HepG2 (cell line): ENCODE measurements around the gene USP38. TPM values are rescaled to one million over a fixed set of nuclear protein-coding genes. Genes with fewer than 3 reads are reported as not detected.

Experiments
- AGO1 ChIP-seq: fragments of 200-400 bp; formaldehyde crosslinking; IDR thresholded peaks from 2 replicates; pipeline ENCODE4 v1.6.1; 2017; ENCODE audit warnings: mild to moderate bottlenecking, low read depth, low read length, moderate library complexity; ENCODE audit not compliant: poor library complexity, severe bottlenecking
- CEBPB ChIP-seq: IDR thresholded peaks from 2 replicates; pipeline ENCODE4 v1.6.1; 2011; ENCODE audit warnings: low read depth, low read length, improper control_type of control experiment, borderline replicate concordance
- EP300 ChIP-seq, 3 experiments: sonication (generic) in 1 of 3; formaldehyde crosslinking in 1 of 3; IDR thresholded peaks; 2 replicates each; pipeline versions ENCODE4 v1.5.1 to v1.6.1; 2011 to 2020; ENCODE audit warnings: low read depth in 2 of 3, low read length in 2 of 3, borderline replicate concordance in 1 of 3, improper control_type of control experiment in 1 of 3, mild to moderate bottlenecking in 1 of 3, missing genetic modification reagents in 1 of 3, moderate library complexity in 1 of 3
- HNRNPL ChIP-seq: fragments of 200-400 bp; formaldehyde crosslinking; IDR thresholded peaks from 2 replicates; pipeline ENCODE4 v1.6.1; 2017; ENCODE audit warnings: mild to moderate bottlenecking, low read depth, low read length
- POLR2AphosphoS5 ChIP-seq: IDR thresholded peaks from 2 replicates; pipeline ENCODE4 v1.6.1; 2012; ENCODE audit warnings: low read depth, low read length
- TBX3 ChIP-seq: fragments of 450-650 bp; IDR thresholded peaks from 2 replicates; pipeline ENCODE4 v1.6.1; 2017; ENCODE audit warnings: antibody characterized with exemption, mild to moderate bottlenecking, inconsistent platforms, borderline replicate concordance
- ZFP41 ChIP-seq: sonication (generic); formaldehyde crosslinking; IDR thresholded peaks from 2 replicates; pipeline ENCODE4 v1.4.0; 2020; ENCODE audit warnings: mild to moderate bottlenecking, missing genetic modification reagents, borderline replicate concordance
- ZMYM4 ChIP-seq: sonication (generic); formaldehyde crosslinking; IDR thresholded peaks from 2 replicates; pipeline ENCODE4 v1.8.1; 2023; ENCODE audit warnings: mild to moderate bottlenecking, missing genetic modification reagents
- ZNF263 ChIP-seq: sonication (generic); formaldehyde crosslinking; IDR thresholded peaks from 2 replicates; pipeline ENCODE4 v1.4.0; 2020; ENCODE audit warnings: missing genetic modification reagents
- ZNF501 ChIP-seq: sonication (generic); formaldehyde crosslinking; IDR thresholded peaks from 2 replicates; pipeline ENCODE4 v1.5.1; 2020; ENCODE audit warnings: mild to moderate bottlenecking, moderate library complexity, missing genetic modification reagents
- ZNF629 ChIP-seq: sonication (generic); formaldehyde crosslinking; conservative IDR thresholded peaks from 2 replicates; pipeline ENCODE4 v1.5.0; 2020; ENCODE audit warnings: missing genetic modification reagents
- ZNF713 ChIP-seq: sonication (generic); formaldehyde crosslinking; IDR thresholded peaks from 2 replicates; pipeline ENCODE4 v1.4.0; 2020; ENCODE audit warnings: mild to moderate bottlenecking, missing genetic modification reagents
- ZNF775 ChIP-seq: sonication (generic); formaldehyde crosslinking; IDR thresholded peaks from 2 replicates; pipeline ENCODE4 v1.4.0; 2020; ENCODE audit warnings: missing genetic modification reagents, mild to moderate bottlenecking, moderate library complexity, borderline replicate concordance
- ZNF780A ChIP-seq: sonication (generic); formaldehyde crosslinking; IDR thresholded peaks from 2 replicates; pipeline ENCODE4 v1.8.0; 2022; ENCODE audit warnings: mild to moderate bottlenecking, missing genetic modification reagents, moderate library complexity
- polyA plus RNA-seq, 8 experiments: library from polyadenylated mRNA; depleted of rRNA in 3 of 8; stranded (reverse) in 7 of 8; unstranded in 1 of 8; fragments of >200 nt; fragmentation: Illumina TruSeq in 4 of 8; extraction: Trizol in 4 of 8; gene quantifications; 2 replicates each; pipeline versions ENCODE4 v1.2.1 to v1.2.3, GENCODE V29; 2011 to 2016; ENCODE audit warnings: low read depth in 4 of 8, missing spikeins in 1 of 8, mixed read lengths in 1 of 8; ENCODE audit not compliant: insufficient read depth in 1 of 8
- total RNA-seq, 5 experiments: library from RNA; depleted of rRNA; stranded (reverse); fragments of >200 nt; fragmentation: Illumina TruSeq; extraction: Trizol; gene quantifications; 2 replicates each; pipeline ENCODE4 v1.2.3, GENCODE V29; 2016; ENCODE audit warnings: low read depth in 1 of 5
- TF ChIP-seq, protein P1 (sequence below): sonication (generic); formaldehyde crosslinking; IDR thresholded peaks from 2 replicates; pipeline ENCODE4 v1.9.0; 2021; ENCODE audit warnings: missing genetic modification reagents, borderline replicate concordance
- TF ChIP-seq, protein P2 (sequence below): IDR thresholded peaks from 2 replicates; pipeline ENCODE4 v1.6.1; 2012; ENCODE audit warnings: inconsistent platforms
- TF ChIP-seq, protein P3 (sequence below): IDR thresholded peaks from 2 replicates; pipeline ENCODE4 v1.6.1; 2018; ENCODE audit warnings: missing genetic modification reagents, mild to moderate bottlenecking, missing compliant biosample characterization
- TF ChIP-seq, protein P4 (sequence below): sonication (generic); formaldehyde crosslinking; IDR thresholded peaks from 2 replicates; pipeline ENCODE4 v1.5.0; 2020; ENCODE audit warnings: mild to moderate bottlenecking, missing genetic modification reagents
- TF ChIP-seq, protein P5 (sequence below): fragments of 450-650 bp; IDR thresholded peaks from 2 replicates; pipeline ENCODE4 v1.6.1; 2017; ENCODE audit warnings: mild to moderate bottlenecking

The USP38 gene
- total and polyA plus RNA-seq, 2 of the 13 experiments (the other 11 are each of a cell fraction or from before 2014, with no cell fraction given) = 4.5 to 11.8 TPM

DNA sequence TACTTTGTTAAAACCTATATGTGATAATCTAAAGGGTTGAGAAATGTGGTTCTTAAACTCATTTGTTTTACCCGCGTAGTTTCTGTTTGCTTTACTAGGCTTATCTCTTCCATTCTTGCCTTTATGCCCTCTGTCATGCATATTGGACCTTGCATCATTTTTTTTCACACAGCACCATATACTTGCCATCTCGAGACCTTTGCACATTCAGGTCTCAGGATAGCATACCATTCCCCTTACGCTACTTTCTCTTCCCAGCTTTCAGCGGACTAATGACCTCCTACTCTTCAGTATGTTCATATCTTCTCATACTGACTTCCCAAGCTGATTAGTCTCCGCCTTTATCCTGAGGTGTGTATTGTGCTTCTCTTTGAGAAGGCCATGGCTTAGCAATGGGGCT lies 40.5 kb downstream of the USP38 start (continued):
- no peak for TF ChIP-seq ZNF713 (CRISPR knock-in tag)
- no peak for TF ChIP-seq ZFP41 (CRISPR knock-in tag)
- peak; percentile 86 for TF ChIP-seq ZMYM4 (CRISPR knock-in tag)
- no peak for TF ChIP-seq ZNF501 (CRISPR knock-in tag)
- TF ChIP-seq ZNF775 (CRISPR knock-in tag) = no peak
- TF ChIP-seq, protein P1, sequence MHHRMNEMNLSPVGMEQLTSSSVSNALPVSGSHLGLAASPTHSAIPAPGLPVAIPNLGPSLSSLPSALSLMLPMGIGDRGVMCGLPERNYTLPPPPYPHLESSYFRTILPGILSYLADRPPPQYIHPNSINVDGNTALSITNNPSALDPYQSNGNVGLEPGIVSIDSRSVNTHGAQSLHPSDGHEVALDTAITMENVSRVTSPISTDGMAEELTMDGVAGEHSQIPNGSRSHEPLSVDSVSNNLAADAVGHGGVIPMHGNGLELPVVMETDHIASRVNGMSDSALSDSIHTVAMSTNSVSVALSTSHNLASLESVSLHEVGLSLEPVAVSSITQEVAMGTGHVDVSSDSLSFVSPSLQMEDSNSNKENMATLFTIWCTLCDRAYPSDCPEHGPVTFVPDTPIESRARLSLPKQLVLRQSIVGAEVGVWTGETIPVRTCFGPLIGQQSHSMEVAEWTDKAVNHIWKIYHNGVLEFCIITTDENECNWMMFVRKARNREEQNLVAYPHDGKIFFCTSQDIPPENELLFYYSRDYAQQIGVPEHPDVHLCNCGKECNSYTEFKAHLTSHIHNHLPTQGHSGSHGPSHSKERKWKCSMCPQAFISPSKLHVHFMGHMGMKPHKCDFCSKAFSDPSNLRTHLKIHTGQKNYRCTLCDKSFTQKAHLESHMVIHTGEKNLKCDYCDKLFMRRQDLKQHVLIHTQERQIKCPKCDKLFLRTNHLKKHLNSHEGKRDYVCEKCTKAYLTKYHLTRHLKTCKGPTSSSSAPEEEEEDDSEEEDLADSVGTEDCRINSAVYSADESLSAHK (CRISPR knock-in tag) = no peak
- TF ChIP-seq ZNF629 (CRISPR knock-in tag) = no peak
- TF ChIP-seq, protein P2, sequence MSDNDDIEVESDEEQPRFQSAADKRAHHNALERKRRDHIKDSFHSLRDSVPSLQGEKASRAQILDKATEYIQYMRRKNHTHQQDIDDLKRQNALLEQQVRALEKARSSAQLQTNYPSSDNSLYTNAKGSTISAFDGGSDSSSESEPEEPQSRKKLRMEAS = peak; percentile 33; the same call in 1 of the 2 replicates
- TF ChIP-seq, protein P3, sequence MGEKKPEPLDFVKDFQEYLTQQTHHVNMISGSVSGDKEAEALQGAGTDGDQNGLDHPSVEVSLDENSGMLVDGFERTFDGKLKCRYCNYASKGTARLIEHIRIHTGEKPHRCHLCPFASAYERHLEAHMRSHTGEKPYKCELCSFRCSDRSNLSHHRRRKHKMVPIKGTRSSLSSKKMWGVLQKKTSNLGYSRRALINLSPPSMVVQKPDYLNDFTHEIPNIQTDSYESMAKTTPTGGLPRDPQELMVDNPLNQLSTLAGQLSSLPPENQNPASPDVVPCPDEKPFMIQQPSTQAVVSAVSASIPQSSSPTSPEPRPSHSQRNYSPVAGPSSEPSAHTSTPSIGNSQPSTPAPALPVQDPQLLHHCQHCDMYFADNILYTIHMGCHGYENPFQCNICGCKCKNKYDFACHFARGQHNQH = peak; percentile 64; the same call in 1 of the 2 replicates
- TF ChIP-seq, protein P4, sequence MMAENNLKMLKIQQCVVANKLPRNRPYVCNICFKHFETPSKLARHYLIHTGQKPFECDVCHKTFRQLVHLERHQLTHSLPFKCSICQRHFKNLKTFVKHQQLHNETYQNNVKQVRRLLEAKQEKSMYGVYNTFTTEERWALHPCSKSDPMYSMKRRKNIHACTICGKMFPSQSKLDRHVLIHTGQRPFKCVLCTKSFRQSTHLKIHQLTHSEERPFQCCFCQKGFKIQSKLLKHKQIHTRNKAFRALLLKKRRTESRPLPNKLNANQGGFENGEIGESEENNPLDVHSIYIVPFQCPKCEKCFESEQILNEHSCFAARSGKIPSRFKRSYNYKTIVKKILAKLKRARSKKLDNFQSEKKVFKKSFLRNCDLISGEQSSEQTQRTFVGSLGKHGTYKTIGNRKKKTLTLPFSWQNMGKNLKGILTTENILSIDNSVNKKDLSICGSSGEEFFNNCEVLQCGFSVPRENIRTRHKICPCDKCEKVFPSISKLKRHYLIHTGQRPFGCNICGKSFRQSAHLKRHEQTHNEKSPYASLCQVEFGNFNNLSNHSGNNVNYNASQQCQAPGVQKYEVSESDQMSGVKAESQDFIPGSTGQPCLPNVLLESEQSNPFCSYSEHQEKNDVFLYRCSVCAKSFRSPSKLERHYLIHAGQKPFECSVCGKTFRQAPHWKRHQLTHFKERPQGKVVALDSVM (CRISPR knock-in tag) = no peak
- no peak for TF ChIP-seq HNRNPL
- TF ChIP-seq, protein P5, sequence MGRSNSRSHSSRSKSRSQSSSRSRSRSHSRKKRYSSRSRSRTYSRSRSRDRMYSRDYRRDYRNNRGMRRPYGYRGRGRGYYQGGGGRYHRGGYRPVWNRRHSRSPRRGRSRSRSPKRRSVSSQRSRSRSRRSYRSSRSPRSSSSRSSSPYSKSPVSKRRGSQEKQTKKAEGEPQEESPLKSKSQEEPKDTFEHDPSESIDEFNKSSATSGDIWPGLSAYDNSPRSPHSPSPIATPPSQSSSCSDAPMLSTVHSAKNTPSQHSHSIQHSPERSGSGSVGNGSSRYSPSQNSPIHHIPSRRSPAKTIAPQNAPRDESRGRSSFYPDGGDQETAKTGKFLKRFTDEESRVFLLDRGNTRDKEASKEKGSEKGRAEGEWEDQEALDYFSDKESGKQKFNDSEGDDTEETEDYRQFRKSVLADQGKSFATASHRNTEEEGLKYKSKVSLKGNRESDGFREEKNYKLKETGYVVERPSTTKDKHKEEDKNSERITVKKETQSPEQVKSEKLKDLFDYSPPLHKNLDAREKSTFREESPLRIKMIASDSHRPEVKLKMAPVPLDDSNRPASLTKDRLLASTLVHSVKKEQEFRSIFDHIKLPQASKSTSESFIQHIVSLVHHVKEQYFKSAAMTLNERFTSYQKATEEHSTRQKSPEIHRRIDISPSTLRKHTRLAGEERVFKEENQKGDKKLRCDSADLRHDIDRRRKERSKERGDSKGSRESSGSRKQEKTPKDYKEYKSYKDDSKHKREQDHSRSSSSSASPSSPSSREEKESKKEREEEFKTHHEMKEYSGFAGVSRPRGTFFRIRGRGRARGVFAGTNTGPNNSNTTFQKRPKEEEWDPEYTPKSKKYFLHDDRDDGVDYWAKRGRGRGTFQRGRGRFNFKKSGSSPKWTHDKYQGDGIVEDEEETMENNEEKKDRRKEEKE = no peak
- TF ChIP-seq AGO1 = no peak
- no peak for TF ChIP-seq ZNF263 (CRISPR knock-in tag)
- TF ChIP-seq ZNF780A (CRISPR knock-in tag) = no peak
- TF ChIP-seq EP300 (IDR thresholded peaks at IDR 0.05; ENCODE audit: low read depth in 2 of 2, low read length in 2 of 2) = peak; percentile 81 to 87
- peak; percentile 82 for TF ChIP-seq EP300 (CRISPR knock-in tag; IDR thresholded peaks at IDR 0.05; ENCODE audit: borderline replicate concordance)
- TF ChIP-seq CEBPB = peak; percentile 91
- TF ChIP-seq TBX3 = peak; percentile 83; the same call in 1 of the 2 replicates
- TF ChIP-seq POLR2AphosphoS5 = no peak
